H1 (cell line): ENCODE measurements around the gene RNASE13.

ENCODE experiments used
- CHD1 ChIP-seq: IDR thresholded peaks from 2 replicates; pipeline ENCODE4 v1.6.1; 2012; ENCODE audit warnings: low read depth, low read length, improper control_type of control experiment
- EP300 ChIP-seq, 2 experiments: IDR thresholded peaks; 1 replicate in 1 of 2; 2 replicates in 1 of 2; pipeline ENCODE4 v1.6.1; 2011 to 2012; ENCODE audit warnings: low read depth in 2 of 2, low read length in 2 of 2, mild to moderate bottlenecking in 2 of 2, borderline replicate concordance in 1 of 2, inconsistent platforms in 1 of 2, moderate library complexity in 1 of 2
- MAX ChIP-seq: IDR thresholded peaks from 2 replicates; pipeline ENCODE4 v1.6.1; 2012; ENCODE audit warnings: inconsistent platforms
- PHF8 ChIP-seq: fragments of 200-600 bp; sonication (generic); conservative IDR thresholded peaks from 2 replicates; pipeline ENCODE4 v1.7.1; 2012; ENCODE audit warnings: low read depth, mild to moderate bottlenecking, inconsistent platforms, low read length, moderate library complexity
- RFX5 ChIP-seq: IDR thresholded peaks from 2 replicates; pipeline ENCODE4 v1.6.1; 2011; ENCODE audit warnings: low read depth, low read length, improper control_type of control experiment, borderline replicate concordance
- TAF1 ChIP-seq: IDR thresholded peaks from 2 replicates; pipeline ENCODE4 v1.6.1; 2011; ENCODE audit warnings: mild to moderate bottlenecking, low read depth, low read length

DNA sequence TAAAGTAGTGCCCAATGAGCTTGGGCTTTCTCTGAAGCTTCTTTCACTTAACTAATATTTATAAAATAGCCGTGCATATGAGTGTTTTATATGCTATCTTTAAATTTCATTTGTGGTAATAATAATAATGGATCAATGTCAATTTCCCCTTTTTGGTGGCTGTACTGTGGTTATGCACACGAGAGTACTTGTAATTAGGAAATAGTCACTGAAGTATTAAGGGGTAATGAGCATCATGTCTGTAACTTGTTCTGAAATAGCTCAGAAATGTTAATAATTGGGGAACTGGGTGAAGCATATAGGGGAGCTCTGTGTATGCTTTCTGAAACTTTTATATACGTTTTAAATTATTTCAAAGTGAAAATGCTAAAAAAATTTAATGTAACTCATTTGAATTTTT lies 16.0 kb upstream of the RNASE13 start:
- TF ChIP-seq EP300 (IDR thresholded peaks at IDR 0.05; ENCODE audit: borderline replicate concordance in 1 of 2, low read depth in 2 of 2, low read length in 2 of 2) (no peak), PHF8 (no peak), RFX5 (no peak), MAX (no peak), TAF1 (no peak), CHD1 (no peak)
